A549 (cell line): ENCODE measurements around the gene PHKB.

ENCODE experiments used
- BHLHE40 ChIP-seq: IDR thresholded peaks from 2 replicates; pipeline ENCODE4 v1.6.1; 2012; ENCODE audit warnings: low read depth, low read length, inconsistent platforms
- CEBPB ChIP-seq, 2 experiments: fragments of >200 bp in 1 of 2; sonication (Bioruptor Twin) in 1 of 2; formaldehyde crosslinking in 1 of 2; IDR thresholded peaks; 2 replicates each; pipeline ENCODE4 v1.6.1; 2012 to 2016
- CTCF ChIP-seq: fragments of >200 bp; sonication (Bioruptor Twin); formaldehyde crosslinking; IDR thresholded peaks from 3 replicates; pipeline ENCODE4 v1.5.1; 2016
- EP300 ChIP-seq, 2 experiments: fragments of >200 bp; sonication (Bioruptor Twin); formaldehyde crosslinking; IDR thresholded peaks; 2 replicates in 1 of 2; 3 replicates in 1 of 2; pipeline ENCODE4 v1.6.1; 2016 to 2017
- JUNB ChIP-seq: fragments of >200 bp; sonication (Bioruptor Twin); formaldehyde crosslinking; IDR thresholded peaks from 2 replicates; pipeline ENCODE4 v1.6.1; 2016
- KDM1A ChIP-seq: fragments of 200-600 bp; sonication (generic); IDR thresholded peaks from 2 replicates; pipeline ENCODE4 v1.6.1; 2016; ENCODE audit warnings: low read depth, mild to moderate bottlenecking
- RAD21 ChIP-seq, 2 experiments: fragments of >200 bp in 1 of 2; sonication (Bioruptor Twin) in 1 of 2; formaldehyde crosslinking in 1 of 2; IDR thresholded peaks in 1 of 2; conservative IDR thresholded peaks in 1 of 2; 2 replicates in 1 of 2; 3 replicates in 1 of 2; pipeline ENCODE4 v1.6.1; 2012 to 2018; ENCODE audit warnings: inconsistent platforms in 1 of 2
- SMC3 ChIP-seq: fragments of >200 bp; sonication (Bioruptor Twin); formaldehyde crosslinking; IDR thresholded peaks from 3 replicates; pipeline ENCODE4 v1.6.1; 2018; ENCODE audit warnings: inconsistent platforms
- TF ChIP-seq, protein P1 (sequence below): IDR thresholded peaks from 2 replicates; pipeline ENCODE4 v1.6.1; 2012; ENCODE audit warnings: low read depth, borderline replicate concordance
- TF ChIP-seq, protein P2 (sequence below): IDR thresholded peaks from 2 replicates; pipeline ENCODE4 v1.6.1; 2012

- TF ChIP-seq EP300 (IDR thresholded peaks at IDR 0.05) = no peak
- no peak for TF ChIP-seq CTCF
- no peak for TF ChIP-seq KDM1A
- TF ChIP-seq CEBPB (IDR thresholded peaks at IDR 0.05) = no peak
- no peak for TF ChIP-seq JUNB
- TF ChIP-seq, protein P1, sequence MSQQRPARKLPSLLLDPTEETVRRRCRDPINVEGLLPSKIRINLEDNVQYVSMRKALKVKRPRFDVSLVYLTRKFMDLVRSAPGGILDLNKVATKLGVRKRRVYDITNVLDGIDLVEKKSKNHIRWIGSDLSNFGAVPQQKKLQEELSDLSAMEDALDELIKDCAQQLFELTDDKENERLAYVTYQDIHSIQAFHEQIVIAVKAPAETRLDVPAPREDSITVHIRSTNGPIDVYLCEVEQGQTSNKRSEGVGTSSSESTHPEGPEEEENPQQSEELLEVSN = no peak
- no peak for TF ChIP-seq RAD21 (conservative IDR thresholded peaks at IDR 0.05 in 1 of 2, IDR thresholded peaks at IDR 0.05 in 1 of 2)
- TF ChIP-seq, protein P2, sequence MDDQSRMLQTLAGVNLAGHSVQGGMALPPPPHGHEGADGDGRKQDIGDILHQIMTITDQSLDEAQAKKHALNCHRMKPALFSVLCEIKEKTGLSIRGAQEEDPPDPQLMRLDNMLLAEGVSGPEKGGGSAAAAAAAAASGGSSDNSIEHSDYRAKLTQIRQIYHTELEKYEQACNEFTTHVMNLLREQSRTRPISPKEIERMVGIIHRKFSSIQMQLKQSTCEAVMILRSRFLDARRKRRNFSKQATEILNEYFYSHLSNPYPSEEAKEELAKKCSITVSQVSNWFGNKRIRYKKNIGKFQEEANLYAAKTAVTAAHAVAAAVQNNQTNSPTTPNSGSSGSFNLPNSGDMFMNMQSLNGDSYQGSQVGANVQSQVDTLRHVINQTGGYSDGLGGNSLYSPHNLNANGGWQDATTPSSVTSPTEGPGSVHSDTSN = no peak
- no peak for TF ChIP-seq BHLHE40
- TF ChIP-seq SMC3 = no peak
Measured at GRCh38 chr16:47524007-47524405, 62.9 kb downstream of the PHKB start.
